ENCODE data around the gene RAG1.

Gene RAG1

DNA sequence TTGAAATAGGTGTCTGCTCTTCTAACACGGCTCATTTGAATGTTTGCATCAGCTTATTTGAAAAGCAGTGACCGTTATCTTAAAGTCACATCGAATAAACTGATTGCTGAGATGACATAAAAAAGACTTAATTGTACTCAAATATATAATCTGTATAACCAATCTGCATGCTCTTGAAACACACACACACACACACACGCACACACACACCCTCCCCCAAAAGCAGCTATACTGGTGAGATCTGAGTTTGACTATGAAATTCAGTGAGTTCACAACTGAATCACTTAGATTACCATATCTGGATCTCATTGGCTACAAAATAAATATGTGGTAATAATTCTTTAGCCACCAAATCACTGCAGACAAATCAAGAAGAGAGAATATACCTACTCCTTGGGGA lies 22.7 kb downstream of the RAG1 start:
- no peak for DNase-seq (ENCODE audit: low read depth in 2 of 2)

DNA sequence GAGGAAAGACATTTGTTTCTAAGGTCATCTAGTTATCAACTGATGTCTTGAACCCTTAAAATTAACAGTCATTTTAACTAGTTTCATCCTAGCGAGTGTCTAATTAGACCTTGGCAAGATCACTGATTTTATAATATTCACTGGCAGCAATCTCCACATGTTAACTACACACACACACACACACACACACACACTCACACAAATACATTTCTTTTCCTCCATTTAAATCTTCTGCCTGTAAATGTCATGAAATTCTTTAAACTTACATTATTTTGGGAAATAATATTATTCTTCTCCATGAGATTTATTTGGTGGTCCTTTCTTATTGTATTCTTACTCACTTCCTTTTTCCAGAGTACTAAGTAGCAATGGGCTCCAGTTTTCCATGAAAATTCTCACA lies 23.6 kb downstream of the RAG1 start:
- DNase-seq (ENCODE audit: low read depth in 2 of 2) = no peak

GRCh38 chr11:36594316-36594989 lies 26.6 kb downstream of the RAG1 start, which contains the start of gene IFTAP:
Gene IFTAP, plus strand, starts transcription at chr11:36594502. Its CDS starts 15,602 bp downstream, at chr11:36610104.
- no peak for DNase-seq (ENCODE audit: low read depth in 2 of 2)

DNA sequence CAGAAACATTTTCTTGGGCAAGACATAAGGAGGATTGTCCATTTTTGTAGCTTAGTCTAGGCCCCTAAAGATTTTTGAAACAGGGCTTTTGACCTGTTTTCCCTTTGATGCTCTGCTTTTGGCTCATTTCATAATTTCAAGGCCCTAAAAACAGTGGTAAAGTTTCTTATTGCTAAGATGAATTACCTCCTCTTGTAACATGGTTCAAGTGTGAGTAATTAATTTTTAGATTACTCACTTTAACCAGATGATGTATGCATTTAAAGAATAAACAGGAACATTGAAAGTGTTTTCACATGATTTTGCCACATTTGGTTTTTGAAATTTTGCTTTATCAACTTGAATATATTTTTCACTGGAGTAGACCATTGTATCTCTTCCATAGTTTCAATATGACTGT lies 29.1 kb downstream of the RAG1 start:
- no peak for DNase-seq (ENCODE audit: low read depth in 2 of 2)

GRCh38 chr11:36598051-36598450 lies 30.2 kb downstream of the RAG1 start, which contains the start of gene RAG2:
Gene RAG2, minus strand, starts transcription at chr11:36598236. Its CDS starts 4,068 bp downstream, at chr11:36594168.
- DNase-seq (ENCODE audit: low read depth in 2 of 2) = no peak

DNA sequence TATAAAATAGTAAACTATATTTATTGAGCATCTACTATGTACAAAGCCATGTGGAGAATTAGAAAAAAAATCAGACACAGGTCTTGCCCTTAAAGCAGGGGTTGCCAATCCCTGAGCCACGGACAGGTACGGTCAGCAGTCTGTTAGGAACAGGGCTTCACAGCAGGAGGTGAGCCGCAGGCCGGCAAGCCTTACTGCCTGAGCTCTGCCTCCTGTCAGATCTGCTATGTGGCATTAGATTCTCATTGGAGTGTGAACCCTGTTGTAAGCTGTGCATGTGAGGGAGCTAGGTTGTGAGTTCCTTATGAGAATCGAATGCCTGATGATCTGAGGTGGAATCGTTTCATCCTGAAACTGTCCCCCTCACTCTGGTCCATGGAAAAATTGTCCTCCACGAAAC lies 32.4 kb downstream of the RAG1 start:
- no peak for DNase-seq (ENCODE audit: low read depth in 2 of 2)

DNA sequence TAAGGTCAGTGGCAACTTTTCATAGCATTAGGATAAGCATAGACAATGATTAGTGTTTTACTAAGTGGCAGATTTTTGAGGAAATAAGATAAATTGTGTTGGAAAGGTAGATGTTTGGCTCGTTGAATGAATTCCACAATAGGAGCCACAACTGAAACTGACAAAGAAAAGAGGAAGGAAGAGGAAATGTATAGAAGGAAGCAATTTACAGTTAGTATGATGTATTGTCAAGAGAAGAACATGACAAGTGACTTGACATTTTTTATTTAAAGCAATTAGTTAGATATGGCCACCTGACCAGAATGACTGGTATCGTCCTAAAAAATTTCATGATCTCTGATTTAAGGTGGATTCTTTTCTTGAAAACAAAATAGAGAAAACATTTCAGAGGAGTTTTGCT lies 33.3 kb downstream of the RAG1 start:
- DNase-seq (ENCODE audit: low read depth in 2 of 2) = no peak

GRCh38 chr11:36602135-36602534 lies 34.3 kb downstream of the RAG1 start:
- DNase-seq (ENCODE audit: low read depth in 2 of 2) = no peak

GRCh38 chr11:36605221-36606216 lies 37.7 kb downstream of the RAG1 start:
- no peak for DNase-seq (ENCODE audit: low read depth in 2 of 2)

DNA sequence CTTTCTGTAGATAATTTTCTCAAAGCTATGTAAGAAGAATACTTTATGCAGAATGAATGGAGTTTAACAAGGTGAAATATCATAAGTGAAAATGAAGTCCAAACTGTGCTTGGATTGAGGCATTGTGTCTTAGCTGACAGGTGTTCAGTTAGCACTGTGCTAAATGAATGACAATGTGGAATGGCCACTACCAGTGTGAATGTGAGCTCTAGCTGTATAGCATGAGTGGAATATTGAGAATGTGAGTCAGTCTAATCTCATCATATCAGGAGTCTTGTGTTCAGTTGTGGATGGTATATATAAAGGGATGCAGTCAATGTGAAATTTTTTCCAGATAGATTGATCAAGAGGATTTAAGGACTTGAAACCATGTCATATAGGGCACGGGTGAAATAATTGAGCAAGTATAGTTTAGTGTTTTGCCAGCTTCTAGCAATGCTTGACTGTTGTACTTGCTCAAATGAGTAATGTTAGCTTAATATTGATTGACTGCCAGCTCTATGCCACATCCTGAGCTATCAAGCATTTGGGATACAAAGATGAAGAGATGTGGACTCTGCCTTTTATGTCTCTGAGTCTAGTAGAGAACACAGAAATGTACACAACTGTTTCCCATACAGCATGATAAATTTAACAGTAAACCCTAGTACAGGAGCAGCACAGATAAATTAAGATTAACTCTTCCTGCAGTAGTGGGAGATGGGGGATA lies 40.8 kb downstream of the RAG1 start:
- no peak for DNase-seq (ENCODE audit: low read depth in 2 of 2)

DNA sequence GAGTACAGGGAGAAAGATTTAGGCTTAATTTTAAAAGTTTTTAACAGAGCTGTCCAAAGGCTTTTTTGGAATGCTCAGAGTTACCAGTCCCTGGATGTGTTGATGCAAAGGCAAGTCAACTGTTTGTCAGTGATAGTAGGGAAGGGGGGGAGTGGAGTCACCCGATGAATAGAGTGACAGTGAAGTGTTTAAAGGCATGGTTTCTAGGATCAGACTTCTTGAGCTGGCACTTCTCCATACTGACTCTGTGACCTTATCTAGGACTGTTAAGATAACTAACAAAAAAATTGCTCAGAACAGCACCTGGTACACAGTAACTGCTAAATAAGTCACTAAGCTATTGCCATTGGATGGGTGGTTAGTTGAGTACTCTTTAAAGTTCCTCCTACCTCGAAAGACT lies 41.6 kb downstream of the RAG1 start:
- no peak for DNase-seq (ENCODE audit: low read depth in 2 of 2)

GRCh38 chr11:36615826-36616225 lies 48.0 kb downstream of the RAG1 start:
- no peak for DNase-seq (ENCODE audit: low read depth in 2 of 2)

GRCh38 chr11:36617543-36618362 lies 49.9 kb downstream of the RAG1 start:
- no peak for DNase-seq (ENCODE audit: low read depth in 2 of 2)

GRCh38 chr11:36618363-36619047 lies 50.7 kb downstream of the RAG1 start:
- no peak for DNase-seq (ENCODE audit: low read depth in 2 of 2)

- no peak for DNase-seq (ENCODE audit: low read depth in 2 of 2)
Observed at GRCh38 chr11:36619502-36619901, 51.7 kb downstream of the RAG1 start.

DNA sequence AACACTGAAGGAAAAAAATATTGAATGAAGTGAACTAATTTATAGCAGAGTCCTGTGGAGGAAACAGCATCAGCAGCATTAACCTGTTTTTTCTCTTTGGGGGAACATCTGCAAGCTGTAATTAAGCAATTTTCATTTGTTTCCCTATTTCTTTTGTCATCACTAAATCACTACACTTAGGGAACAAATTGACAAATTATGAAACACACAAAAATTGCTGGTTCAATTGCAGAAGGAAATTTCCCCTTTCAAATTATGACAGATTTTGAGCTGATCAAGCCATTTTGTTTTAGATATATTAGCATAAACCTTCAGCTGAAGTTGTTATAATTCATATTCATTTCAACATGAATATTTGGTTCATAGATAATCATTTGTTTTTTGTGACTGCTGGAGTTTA lies 52.4 kb downstream of the RAG1 start:
- DNase-seq (ENCODE audit: low read depth in 2 of 2) = no peak

DNA sequence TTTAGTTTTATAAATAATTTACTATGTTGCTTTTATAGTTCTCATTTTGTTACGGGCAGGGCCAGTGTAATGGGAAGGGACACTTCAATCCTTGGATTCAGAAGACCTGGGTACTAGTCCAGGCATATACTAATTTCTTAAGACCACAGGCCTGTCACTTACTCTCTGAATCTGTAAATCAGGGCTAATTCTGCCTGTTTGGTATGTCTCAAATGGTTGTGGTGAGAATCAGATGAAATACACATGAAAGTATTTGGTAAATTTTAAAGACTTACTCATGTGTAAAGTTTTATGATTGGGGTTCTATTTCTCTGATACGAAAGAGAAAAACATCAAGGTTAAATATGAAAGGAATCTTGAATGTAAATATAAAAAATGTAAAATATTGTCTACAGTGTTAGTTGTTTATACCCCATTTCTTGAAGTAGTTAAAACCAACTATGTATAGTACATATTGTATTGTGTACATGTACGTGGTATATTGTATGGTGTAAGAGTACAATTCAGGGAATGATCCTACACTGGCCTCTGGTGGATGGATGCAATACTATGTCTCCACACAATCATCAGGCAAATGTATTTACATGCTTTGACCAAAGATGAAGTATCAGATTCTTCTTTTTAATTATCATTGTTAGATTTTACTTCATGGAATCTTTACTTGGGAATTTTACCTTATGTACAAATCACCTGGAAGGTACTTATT lies 54.8 kb downstream of the RAG1 start:
- no peak for DNase-seq (ENCODE audit: low read depth in 2 of 2)

- DNase-seq (ENCODE audit: low read depth in 2 of 2) = no peak
Observed at GRCh38 chr11:36623494-36623893, 55.7 kb downstream of the RAG1 start.

GRCh38 chr11:36627006-36627405 lies 59.2 kb downstream of the RAG1 start:
- DNase-seq (ENCODE audit: low read depth in 2 of 2) = no peak

DNA sequence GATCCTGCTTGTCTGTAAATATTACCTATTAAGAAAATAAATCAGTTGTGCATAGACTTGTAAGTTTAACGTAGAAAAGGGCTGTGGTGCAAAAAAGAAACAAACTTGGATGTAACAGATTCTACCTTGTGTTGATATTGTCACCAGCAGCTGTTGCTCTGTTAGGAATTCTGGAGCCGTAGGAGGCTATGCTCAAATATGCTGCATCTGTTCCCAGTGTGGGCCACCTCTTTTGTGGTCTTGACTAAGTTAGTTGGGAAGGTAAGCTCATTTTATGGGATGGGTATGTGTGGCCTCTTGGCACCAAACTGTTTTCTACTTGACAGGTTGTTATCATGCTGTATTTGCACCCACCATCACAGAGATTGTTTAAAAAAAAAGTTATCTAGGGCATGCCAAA lies 59.7 kb downstream of the RAG1 start:
- no peak for DNase-seq (ENCODE audit: low read depth in 2 of 2)
